AG09309 (cell line): ENCODE measurements around the gene TOR4A.

Source experiments
- DNase-seq: peaks from one replicate; pipeline ENCODE4 v3.0.0-alpha.2; 2010; ENCODE audit warnings: low read depth
- H3K4me3 ChIP-seq: 2 replicates; pipeline ENCODE4 v1.5.1; 2011; ENCODE audit warnings: mild to moderate bottlenecking, low read depth, low read length, moderate library complexity; ENCODE audit not compliant: control insufficient read depth
- TF ChIP-seq, protein P1 (sequence below): IDR thresholded peaks from 2 replicates; pipeline ENCODE4 v1.5.1; 2011; ENCODE audit warnings: mild to moderate bottlenecking, low read depth, low read length, inconsistent platforms; ENCODE audit not compliant: insufficient read depth, control insufficient read depth; ENCODE audit errors: missing control alignments

Gene TOR4A

DNA sequence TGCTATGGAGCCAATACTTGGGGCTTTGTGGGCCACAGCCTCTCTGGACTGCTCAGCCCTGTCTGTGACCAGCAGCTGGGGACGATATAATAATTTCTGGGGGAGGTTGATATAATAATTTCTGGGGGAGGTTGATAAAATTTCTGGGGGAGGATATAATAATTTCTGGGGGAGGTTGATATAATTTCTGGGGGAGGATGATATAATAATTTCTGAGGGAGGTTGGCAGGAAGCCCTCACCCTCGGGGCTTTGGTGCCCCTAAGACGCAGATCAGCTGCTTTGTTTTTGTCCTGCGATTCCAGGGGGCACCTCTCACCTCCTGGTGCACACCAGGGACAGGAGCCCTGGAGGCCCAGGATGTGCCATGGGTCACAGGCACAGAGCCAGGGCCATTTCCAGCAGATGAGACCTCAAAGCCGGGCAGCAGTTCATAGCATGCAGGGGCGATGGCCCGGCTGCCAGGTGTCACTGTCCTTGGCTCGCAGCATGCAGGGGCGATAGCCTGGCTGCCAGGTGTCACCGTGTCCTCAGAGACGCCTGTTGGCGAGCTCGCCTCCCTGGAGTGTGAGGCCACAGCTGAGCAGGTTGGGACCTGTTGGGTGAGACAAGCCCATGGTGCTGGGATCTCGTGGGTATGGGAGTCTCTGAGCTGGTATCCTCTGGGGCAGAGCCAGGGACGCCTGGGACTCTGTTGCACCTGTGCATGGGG, 3.8 kb upstream of the TOR4A start:
- DNase-seq = no peak
- no peak overlapping the region for H3K4me3 ChIP-seq
- TF ChIP-seq, protein P1, sequence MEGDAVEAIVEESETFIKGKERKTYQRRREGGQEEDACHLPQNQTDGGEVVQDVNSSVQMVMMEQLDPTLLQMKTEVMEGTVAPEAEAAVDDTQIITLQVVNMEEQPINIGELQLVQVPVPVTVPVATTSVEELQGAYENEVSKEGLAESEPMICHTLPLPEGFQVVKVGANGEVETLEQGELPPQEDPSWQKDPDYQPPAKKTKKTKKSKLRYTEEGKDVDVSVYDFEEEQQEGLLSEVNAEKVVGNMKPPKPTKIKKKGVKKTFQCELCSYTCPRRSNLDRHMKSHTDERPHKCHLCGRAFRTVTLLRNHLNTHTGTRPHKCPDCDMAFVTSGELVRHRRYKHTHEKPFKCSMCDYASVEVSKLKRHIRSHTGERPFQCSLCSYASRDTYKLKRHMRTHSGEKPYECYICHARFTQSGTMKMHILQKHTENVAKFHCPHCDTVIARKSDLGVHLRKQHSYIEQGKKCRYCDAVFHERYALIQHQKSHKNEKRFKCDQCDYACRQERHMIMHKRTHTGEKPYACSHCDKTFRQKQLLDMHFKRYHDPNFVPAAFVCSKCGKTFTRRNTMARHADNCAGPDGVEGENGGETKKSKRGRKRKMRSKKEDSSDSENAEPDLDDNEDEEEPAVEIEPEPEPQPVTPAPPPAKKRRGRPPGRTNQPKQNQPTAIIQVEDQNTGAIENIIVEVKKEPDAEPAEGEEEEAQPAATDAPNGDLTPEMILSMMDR = no peak

DNA sequence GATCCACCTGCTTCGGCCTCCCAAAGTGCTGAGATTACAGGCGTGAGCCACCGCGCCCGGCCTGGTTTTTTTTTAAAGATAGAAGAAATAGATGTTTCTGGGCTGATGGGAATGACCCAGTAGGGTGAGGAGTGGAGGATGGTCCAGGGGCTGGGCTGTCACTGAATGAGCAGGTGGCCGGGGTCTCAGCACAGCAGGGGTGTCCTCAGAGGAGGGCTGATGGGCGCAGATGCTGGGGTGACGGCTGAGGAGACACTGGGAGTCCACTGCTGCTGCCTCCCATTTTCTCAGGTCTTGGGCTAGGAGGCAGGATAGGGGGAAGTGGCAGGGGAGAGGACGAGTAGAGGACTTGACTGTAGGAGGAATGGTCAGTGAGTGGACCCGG, 2.3 kb upstream of the TOR4A start:
- H3K4me3 ChIP-seq = no peak overlapping the region
- no peak for DNase-seq
- TF ChIP-seq, protein P1 = no peak

DNA sequence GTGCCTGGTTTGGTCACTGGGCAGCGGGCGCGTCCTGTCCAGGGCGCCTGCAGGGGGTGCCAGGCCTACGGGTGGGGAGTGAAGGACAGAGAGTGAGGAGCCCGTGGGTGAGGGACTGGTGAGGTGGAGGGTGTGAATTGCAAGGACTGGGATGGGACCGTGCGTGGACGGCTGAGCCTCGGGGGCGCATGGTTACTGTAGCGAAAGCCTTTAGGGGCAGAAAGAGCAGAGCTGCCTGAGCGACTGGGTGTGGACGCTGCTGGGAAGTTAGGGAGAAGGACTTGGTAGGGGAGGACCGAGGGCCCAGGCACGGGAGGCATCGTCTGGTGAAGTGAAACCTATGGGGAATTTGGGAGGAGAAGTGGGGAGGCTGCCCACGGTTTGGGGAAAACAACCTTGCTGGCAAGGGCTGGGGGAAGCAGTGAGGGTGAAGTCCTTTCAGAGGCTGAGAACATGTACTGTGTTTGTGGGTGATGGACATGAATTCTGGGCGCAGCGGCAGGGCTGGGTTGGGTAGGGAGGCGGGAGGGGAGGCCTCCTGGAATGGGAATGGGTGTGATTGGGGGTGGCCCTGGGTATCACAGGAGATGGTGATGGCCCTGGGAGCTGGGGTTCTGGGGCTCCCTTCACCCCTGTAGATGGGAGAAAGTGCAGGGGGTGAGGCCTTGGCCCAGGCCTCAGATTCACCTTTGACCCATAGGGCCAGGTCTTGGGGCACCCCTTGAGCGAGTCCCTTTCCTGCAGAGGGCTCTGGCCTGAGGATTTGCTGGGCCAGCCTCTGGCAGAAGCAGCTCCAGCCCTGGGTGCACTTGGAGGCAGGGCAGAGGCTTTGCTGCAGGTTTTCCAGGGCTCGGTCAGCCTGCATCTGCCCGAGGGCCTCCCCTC, 1.7 kb upstream of the TOR4A start:
- no peak overlapping the region for H3K4me3 ChIP-seq
- TF ChIP-seq, protein P1 = no peak
- no peak for DNase-seq

DNA sequence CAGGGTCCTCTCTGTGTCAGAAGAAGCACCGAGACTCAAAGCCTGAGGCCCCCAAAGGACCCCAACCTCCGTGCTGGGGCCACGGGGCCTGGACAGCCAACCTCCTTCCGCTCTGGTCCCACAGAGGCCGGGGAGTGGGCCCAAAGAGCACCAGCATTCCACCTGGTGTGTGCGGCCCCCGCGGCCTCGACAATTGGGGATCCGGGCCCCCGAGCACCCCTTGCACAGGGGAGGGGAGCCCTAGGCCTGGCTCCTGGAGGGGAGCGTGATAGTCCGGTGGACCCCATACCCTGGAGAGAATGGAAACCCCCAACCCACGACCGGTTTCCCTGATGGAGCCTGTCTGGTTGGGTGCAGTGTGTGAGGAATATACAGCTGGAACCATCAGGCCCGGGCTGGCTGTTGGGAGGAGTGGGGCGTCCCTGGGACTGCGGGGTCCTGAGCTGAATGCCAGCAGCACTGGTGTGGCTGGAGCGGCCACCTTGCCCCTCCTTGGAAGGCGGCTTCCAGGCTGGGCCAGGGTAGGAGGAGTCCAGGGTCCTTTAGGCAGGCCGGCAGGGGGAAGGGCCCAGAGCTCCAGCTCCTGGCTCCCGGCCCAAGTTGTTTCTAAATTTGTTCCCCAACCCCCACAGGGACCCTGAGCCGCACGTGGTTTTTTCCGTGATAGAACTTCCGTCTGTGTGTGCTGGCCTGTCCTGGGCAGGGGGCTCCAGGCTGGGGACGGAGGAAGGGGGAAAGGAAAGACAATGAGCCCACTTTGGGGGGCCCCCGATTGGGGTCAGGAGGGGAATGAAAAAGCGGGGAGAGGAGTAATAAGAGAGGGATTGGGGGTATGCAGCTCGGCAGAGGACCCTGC, 825 bp upstream of the TOR4A start:
- no peak for DNase-seq
- TF ChIP-seq, protein P1 = no peak
- peak overlapping the region; percentile 87 for H3K4me3 ChIP-seq

GRCh38 chr9:137278061-137278701, 655 bp downstream of the TOR4A start:
- H3K4me3 ChIP-seq = peak overlapping the region; percentile 87
- no peak for DNase-seq
- TF ChIP-seq, protein P1 = no peak
